Parietal lobe (tissue), 2 donors: ENCODE measurements around the gene UBL7. TPM values are rescaled to one million over a fixed set of nuclear protein-coding genes. Genes with fewer than 3 reads are reported as not detected.

Experiments
- small RNA-seq: library from RNA; depleted of rRNA; stranded (forward); fragments of <200 nt; gene quantifications from one replicate; pipeline ENCODE3, GENCODE V24; 2014; ENCODE audit warnings: low replicate concordance
- total RNA-seq: library from RNA; depleted of rRNA; stranded (reverse); fragments of >200 nt; gene quantifications from one replicate; pipeline ENCODE4 v1.2.3, GENCODE V29; 2014

UBL7 gene, protein sequence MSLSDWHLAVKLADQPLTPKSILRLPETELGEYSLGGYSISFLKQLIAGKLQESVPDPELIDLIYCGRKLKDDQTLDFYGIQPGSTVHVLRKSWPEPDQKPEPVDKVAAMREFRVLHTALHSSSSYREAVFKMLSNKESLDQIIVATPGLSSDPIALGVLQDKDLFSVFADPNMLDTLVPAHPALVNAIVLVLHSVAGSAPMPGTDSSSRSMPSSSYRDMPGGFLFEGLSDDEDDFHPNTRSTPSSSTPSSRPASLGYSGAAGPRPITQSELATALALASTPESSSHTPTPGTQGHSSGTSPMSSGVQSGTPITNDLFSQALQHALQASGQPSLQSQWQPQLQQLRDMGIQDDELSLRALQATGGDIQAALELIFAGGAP
- total RNA-seq = 30.4 TPM

DNA sequence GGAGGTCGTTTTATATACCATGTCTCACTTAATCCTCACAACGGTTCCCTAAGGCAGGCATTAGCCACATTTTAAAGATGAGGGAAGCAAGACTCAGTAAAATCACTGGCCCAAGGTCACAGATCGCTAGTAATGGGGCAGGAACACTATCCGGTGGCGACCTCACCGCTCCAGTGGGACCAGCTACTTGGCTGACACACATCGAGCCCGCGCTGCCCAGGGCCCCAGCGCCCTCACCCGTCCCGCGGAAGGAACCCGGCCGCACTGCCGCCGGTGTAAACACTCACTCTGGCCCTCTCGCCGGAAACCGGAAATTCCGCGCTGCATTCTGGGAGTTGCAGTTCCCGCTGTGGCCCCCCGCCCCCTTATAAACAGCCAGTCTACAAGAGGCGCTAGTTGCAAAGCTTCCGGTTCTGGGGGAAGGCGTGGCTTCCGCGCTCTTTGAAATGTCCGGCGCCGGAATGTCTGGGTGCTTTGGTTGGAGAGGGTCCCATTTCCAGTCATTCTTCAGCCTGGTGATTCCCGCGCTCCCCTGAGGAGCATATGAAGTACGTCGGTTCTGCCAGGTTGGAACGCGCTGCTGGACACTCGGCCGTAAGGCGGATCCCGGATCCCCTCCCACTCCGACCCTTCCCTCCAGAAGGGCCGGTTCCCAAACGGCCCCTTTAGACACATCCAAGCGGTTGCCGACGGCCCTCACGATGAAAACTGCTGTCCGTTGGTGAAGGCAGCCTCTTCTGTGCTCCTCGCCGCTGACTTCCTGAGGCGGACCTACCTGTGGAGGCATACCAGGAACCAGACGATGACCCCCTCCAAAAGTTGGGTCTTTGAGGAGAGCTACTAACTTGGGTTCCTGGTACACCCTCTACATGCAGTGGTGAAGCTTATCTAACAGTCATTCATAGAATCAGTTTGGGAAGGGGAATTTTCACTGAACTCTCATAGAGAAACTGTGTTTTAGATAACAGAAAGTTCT is at the start of gene UBL7:
UBL7 (minus strand) TSS at position 290 of the 976 bp plus-strand sequence. CDS start 2,293 bp downstream, outside the sequence.

DNA sequence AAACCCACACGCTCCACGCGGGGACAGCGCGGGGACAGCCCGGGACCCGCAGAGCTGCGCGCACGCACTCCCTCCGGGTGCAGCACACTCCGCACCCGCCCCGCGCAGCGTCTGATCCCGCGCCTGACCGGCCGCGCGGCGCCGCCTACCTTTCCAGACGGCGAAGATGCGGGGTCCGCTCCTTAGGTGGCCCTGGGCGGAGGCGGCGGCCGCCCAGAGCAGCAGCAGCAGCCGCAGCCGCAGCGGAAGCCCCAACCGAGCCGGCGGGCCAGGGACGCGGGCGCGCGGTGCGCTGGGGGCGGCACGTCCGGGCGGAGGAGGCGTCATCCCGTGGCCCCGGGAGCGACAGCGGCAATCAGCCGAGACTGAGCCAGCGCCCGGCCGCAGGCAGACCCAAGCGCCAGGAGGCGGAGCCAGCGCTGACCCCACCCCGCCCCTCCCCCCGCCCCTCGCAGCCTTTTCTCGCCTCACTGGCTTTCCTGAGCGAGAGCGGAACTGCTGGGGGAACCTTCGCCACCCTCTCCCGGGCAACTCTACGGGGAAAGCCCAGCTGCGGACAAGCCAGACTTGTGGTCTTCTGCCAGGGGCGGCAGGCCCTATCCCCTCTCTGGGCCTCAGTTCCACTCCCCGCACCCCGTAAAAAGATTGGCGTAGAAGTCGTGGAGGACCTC is 27.2 kb downstream of the UBL7 start, which contains the start of gene SEMA7A:
SEMA7A (minus strand) TSS at position 367 of the 671 bp plus-strand sequence; CDS start at position 327, 40 bp downstream.

Small RNA genes within 50 kb of the gene (small RNA-seq; reads per million reads assigned to genes)
- not detected for gene MIR6881
- not detected for gene RF00591

Other genes starting within 250 kb of the UBL7 start
- 0.31 TPM for gene CCDC33, start 224.8 kb downstream of the UBL7 start, total RNA-seq
- gene CYP11A1, start 93.5 kb downstream of the UBL7 start, total RNA-seq = not detected
- gene SEMA7A, start 27.2 kb downstream of the UBL7 start, total RNA-seq = 59.2 TPM
- 18.2 TPM for gene ARID3B, start 80.1 kb upstream of the UBL7 start, total RNA-seq
- gene CLK3, start 154.7 kb upstream of the UBL7 start, total RNA-seq = 59.2 TPM
- gene EDC3, start 234.9 kb upstream of the UBL7 start, total RNA-seq = 39.8 TPM